ENCODE measurements around the gene DUSP6.

Gene DUSP6

GRCh38 chr12:89352242-89352491 is 134 bp downstream of the DUSP6 start:
- H3K27ac ChIP-seq = peak overlapping the region; percentile 100
- TF ChIP-seq ZFX (IDR thresholded peaks at IDR 0.05; ENCODE audit: borderline replicate concordance) = no peak
- TF ChIP-seq CTCF (IDR thresholded peaks at IDR 0.05) = no peak

GRCh38 chr12:89351489-89352241 is 636 bp downstream of the DUSP6 start:
- H3K27ac ChIP-seq = peak overlapping the region; percentile 100
- TF ChIP-seq CTCF (IDR thresholded peaks at IDR 0.05) (no peak), ZFX (IDR thresholded peaks at IDR 0.05; ENCODE audit: borderline replicate concordance) (no peak)

GRCh38 chr12:89350630-89351488 is 1.4 kb downstream of the DUSP6 start:
- H3K27ac ChIP-seq = peak overlapping the region; percentile 100
- TF ChIP-seq ZFX (IDR thresholded peaks at IDR 0.05; ENCODE audit: borderline replicate concordance) = no peak
- no peak for TF ChIP-seq CTCF (IDR thresholded peaks at IDR 0.05)

- TF ChIP-seq CTCF (IDR thresholded peaks at IDR 0.05) (no peak), ZFX (IDR thresholded peaks at IDR 0.05; ENCODE audit: borderline replicate concordance) (no peak)
- no peak overlapping the region for H3K27ac ChIP-seq
Observed at GRCh38 chr12:89350260-89350629, 2.1 kb downstream of the DUSP6 start.

- H3K27ac ChIP-seq = no peak overlapping the region
- TF ChIP-seq ZFX (IDR thresholded peaks at IDR 0.05; ENCODE audit: borderline replicate concordance) (no peak), CTCF (IDR thresholded peaks at IDR 0.05) (no peak)
Observed at GRCh38 chr12:89349814-89350213, 2.5 kb downstream of the DUSP6 start.

GRCh38 chr12:89348894-89349699 is 3.2 kb downstream of the DUSP6 start:
- TF ChIP-seq ZFX (IDR thresholded peaks at IDR 0.05; ENCODE audit: borderline replicate concordance) = no peak
- TF ChIP-seq CTCF (IDR thresholded peaks at IDR 0.05) = no peak
- H3K27ac ChIP-seq = no peak overlapping the region
